Trophoblast cell (in vitro differentiated cells and primary cell): ENCODE data around the gene UBLCP1.
A peak's percentile ranks its signal among the peaks of the same experiment; 100 is the strongest.
"Not testable (repeated sequence)": the region's sequence is repeated elsewhere in the genome, so short reads cannot be mapped to it uniquely, and the experiment has no call there.

ENCODE experiments used
- DNase-seq, 2 donors: peaks; one replicate each; pipeline ENCODE4 v3.0.0-alpha.2; 2016
- H2AFZ ChIP-seq: 2 replicates; pipeline ENCODE4 v1.6.1; 2013; ENCODE audit warnings: low read length, moderate library complexity, mild to moderate bottlenecking; ENCODE audit not compliant: insufficient read depth, poor library complexity
- H2AK5ac ChIP-seq: 2 replicates; pipeline ENCODE4 v1.6.1; 2013; ENCODE audit warnings: mild to moderate bottlenecking, low read length
- H2BK120ac ChIP-seq: 2 replicates; pipeline ENCODE4 v1.6.1; 2013; ENCODE audit warnings: low read length, mild to moderate bottlenecking, moderate library complexity; ENCODE audit not compliant: insufficient read depth, poor library complexity
- H2BK12ac ChIP-seq: 2 replicates; pipeline ENCODE4 v1.6.1; 2013; ENCODE audit warnings: mild to moderate bottlenecking, low read length, moderate library complexity
- H2BK5ac ChIP-seq: 2 replicates; pipeline ENCODE4 v1.6.1; 2013; ENCODE audit warnings: low read length, low read depth, moderate library complexity, mild to moderate bottlenecking; ENCODE audit not compliant: poor library complexity
- H3K14ac ChIP-seq: 2 replicates; pipeline ENCODE4 v1.6.1; 2013; ENCODE audit warnings: mild to moderate bottlenecking, low read length
- H3K18ac ChIP-seq: 2 replicates; pipeline ENCODE4 v1.6.1; 2013; ENCODE audit warnings: mild to moderate bottlenecking, low read length
- H3K23ac ChIP-seq: 2 replicates; pipeline ENCODE4 v1.6.1; 2013; ENCODE audit warnings: low read length
- H3K27ac ChIP-seq: 2 replicates; pipeline ENCODE4 v1.5.1; 2013; ENCODE audit warnings: low read depth, mild to moderate bottlenecking, inconsistent platforms, low read length, moderate library complexity
- H3K27me3 ChIP-seq: 2 replicates; pipeline ENCODE4 v1.6.1; 2013; ENCODE audit warnings: inconsistent platforms, mild to moderate bottlenecking, low read length, moderate library complexity; ENCODE audit not compliant: insufficient read depth
- H3K36me3 ChIP-seq, 2 experiments: 1 replicate in 1 of 2; 2 replicates in 1 of 2; pipeline ENCODE4 v1.6.1; 2013; ENCODE audit warnings: low read length in 2 of 2, mild to moderate bottlenecking in 2 of 2, moderate library complexity in 1 of 2; ENCODE audit not compliant: insufficient read depth in 2 of 2, control insufficient read depth in 1 of 2
- H3K4ac ChIP-seq: 2 replicates; pipeline ENCODE4 v1.6.1; 2013; ENCODE audit warnings: low read depth, mild to moderate bottlenecking, low read length, moderate library complexity
- H3K4me1 ChIP-seq, 2 experiments: 1 replicate in 1 of 2; 2 replicates in 1 of 2; pipeline ENCODE4 v1.6.1; 2013; ENCODE audit warnings: low read length in 2 of 2, mild to moderate bottlenecking in 2 of 2, moderate library complexity in 1 of 2; ENCODE audit not compliant: insufficient read depth in 2 of 2, control insufficient read depth in 1 of 2
- H3K4me2 ChIP-seq: 2 replicates; pipeline ENCODE4 v1.6.1; 2013; ENCODE audit warnings: inconsistent platforms, mild to moderate bottlenecking, low read length, moderate library complexity
- H3K4me3 ChIP-seq: 2 replicates; pipeline ENCODE4 v1.5.1; 2013; ENCODE audit warnings: mild to moderate bottlenecking, low read depth, low read length, inconsistent platforms
- H3K79me1 ChIP-seq: one replicate; pipeline ENCODE4 v1.6.1; 2013; ENCODE audit warnings: low read length
- H3K79me2 ChIP-seq: 2 replicates; pipeline ENCODE4 v1.6.1; 2013; ENCODE audit warnings: low read length, mild to moderate bottlenecking; ENCODE audit not compliant: control insufficient read depth, insufficient read depth, poor library complexity
- H3K9ac ChIP-seq: 2 replicates; pipeline ENCODE4 v1.6.1; 2013; ENCODE audit warnings: mild to moderate bottlenecking, low read length
- H3K9me3 ChIP-seq: 2 replicates; pipeline ENCODE4 v1.6.1; 2013; ENCODE audit warnings: low read depth, mild to moderate bottlenecking, control low read depth, inconsistent platforms, low read length; ENCODE audit not compliant: insufficient read depth
- H4K12ac ChIP-seq: 2 replicates; pipeline ENCODE4 v1.6.1; 2013; ENCODE audit warnings: low read depth, mild to moderate bottlenecking, low read length, moderate library complexity
- H4K8ac ChIP-seq: 2 replicates; pipeline ENCODE4 v1.6.1; 2013; ENCODE audit warnings: low read depth, mild to moderate bottlenecking, low read length, moderate library complexity
- H4K91ac ChIP-seq: one replicate; pipeline ENCODE4 v1.6.1; 2013; ENCODE audit warnings: low read depth, mild to moderate bottlenecking, low read length, moderate library complexity
- WGBS: extraction: QIAGEN DNeasy Blood & Tissue Kit; methylation state at CpG from one replicate; pipeline ENCODE4 v1.1.7; 2013; ENCODE audit warnings: missing lambda C conversion rate; ENCODE audit not compliant: insufficient read length, insufficient coverage; ENCODE audit errors: extremely low coverage; 5-methylcytosine and 5-hydroxymethylcytosine counted together

The UBLCP1 gene

DNA sequence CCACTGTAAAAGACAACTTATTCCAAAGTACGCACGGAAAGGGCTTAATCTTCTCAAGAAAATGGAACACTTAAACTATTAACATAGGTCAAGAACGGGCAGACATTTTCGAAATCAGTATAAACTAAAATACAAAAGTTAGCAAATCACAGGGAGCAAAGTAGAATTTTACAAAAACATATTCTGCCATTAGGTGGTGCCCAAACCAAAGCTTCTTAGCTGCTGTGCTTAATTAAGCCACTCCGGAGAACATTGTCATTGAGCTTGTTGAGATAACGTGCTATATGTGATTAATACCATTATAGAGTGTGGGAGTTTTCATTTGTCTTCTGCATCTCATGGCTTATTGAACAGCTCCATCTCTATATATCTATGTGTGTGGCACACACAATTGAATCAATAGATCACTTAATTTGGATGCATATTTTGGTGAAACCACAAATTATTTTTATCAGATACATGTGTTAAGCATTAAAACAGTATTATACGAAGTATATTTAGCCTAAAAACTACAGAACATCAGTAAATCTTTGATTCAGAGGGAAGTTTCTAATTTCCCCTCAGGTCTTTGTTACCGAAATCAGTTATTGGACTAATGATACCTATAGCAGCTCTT is 23.4 kb downstream of the UBLCP1 start:
- peak; percentile 29 to 74 for DNase-seq
- no CpG with 5 or more reads among the region's 8 CpGs for WGBS
- H4K8ac ChIP-seq: no peak overlapping the region

DNA sequence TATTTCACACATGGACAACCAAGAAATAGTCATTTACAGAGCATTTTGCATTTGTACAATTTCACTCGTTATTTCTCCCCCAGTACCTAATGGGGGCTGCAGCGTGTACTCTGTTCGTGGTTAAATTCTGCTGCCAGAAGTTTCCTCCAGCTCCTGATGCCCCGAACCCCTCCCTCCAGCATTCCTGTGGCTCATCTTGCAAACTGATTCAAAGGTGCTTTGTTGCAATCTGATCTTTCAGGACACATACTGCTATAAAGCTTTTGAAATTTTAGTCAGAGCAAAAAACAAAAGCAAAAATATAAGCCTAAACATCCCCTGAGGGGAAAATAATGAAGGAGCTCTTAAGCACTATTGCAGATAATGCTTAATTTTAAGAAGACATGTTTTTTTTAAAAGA is 27.7 kb downstream of the UBLCP1 start:
- no peaks in the 10 kb centered on the region for H3K79me1 ChIP-seq
- no peak overlapping the region for H4K91ac ChIP-seq
- no peaks in the 10 kb centered on the region for H3K9me3 ChIP-seq
- no peak for DNase-seq
- H3K14ac ChIP-seq: no peak overlapping the region
- H3K4me2 ChIP-seq: no peak overlapping the region
- no peak overlapping the region for H2BK120ac ChIP-seq
- H3K23ac ChIP-seq: no peak overlapping the region
- no peak overlapping the region for H3K18ac ChIP-seq
- H3K4ac ChIP-seq: no peak overlapping the region
- no peak overlapping the region for H2BK12ac ChIP-seq
- H2AFZ ChIP-seq: no peak overlapping the region
- no peak overlapping the region for H2AK5ac ChIP-seq
- no peaks in the 10 kb centered on the region for H3K79me2 ChIP-seq
- H3K36me3 ChIP-seq: no peaks in the 10 kb centered on the region
- no peak overlapping the region for H3K4me3 ChIP-seq
- H2BK5ac ChIP-seq: no peak overlapping the region
- H4K8ac ChIP-seq: no peak overlapping the region
- H3K9ac ChIP-seq: no peak overlapping the region
- WGBS: no CpG with 5 or more reads among the region's 4 CpGs
- no peaks in the 10 kb centered on the region for H3K27me3 ChIP-seq
- no peak overlapping the region for H4K12ac ChIP-seq
- no peaks in the 10 kb centered on the region for H3K4me1 ChIP-seq
- no peak overlapping the region for H3K27ac ChIP-seq

More for the DNA sequence above, 23.4 kb downstream of the UBLCP1 start:
- Histone ChIP-seq H3K14ac (no peak overlapping the region), H3K23ac (no peak overlapping the region), H3K79me1 (no peaks in the 10 kb centered on the region), H3K79me2 (no peaks in the 10 kb centered on the region), H3K27me3 (no peaks in the 10 kb centered on the region), H3K27ac (no peak overlapping the region), H3K4me1 (no peaks in the 10 kb centered on the region), H3K9me3 (no peaks in the 10 kb centered on the region), H3K36me3 (no peaks in the 10 kb centered on the region), H2AFZ (no peak overlapping the region), H4K12ac (no peak overlapping the region), H2BK5ac (no peak overlapping the region), H2BK120ac (no peak overlapping the region), H3K4me3 (no peak overlapping the region), H3K18ac (no peak overlapping the region), H3K4ac (no peak overlapping the region), H2AK5ac (no peak overlapping the region), H4K91ac (no peak overlapping the region), H3K9ac (no peak overlapping the region), H3K4me2 (no peak overlapping the region), H2BK12ac (no peak overlapping the region)

DNA sequence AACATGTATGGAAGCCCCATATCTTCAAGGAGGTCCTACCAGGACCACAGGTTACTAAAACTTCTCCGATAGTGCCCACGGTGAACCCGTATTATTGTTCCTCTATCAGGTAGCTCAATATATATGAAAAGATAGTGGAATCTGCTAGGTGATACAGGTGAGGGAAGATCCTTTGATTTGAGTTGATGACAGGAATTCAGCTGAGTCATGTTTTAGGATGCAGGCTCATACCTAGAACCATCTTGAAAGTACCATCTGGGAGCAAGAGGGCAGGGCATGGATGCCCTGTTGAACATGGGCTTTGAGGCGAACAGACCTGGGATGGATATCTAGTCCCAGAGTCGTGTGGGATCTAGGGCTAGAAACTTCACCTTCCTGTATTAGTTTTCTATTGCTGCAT is 31.8 kb downstream of the UBLCP1 start:
- Histone ChIP-seq H3K4me1 (no peaks in the 10 kb centered on the region), H3K27me3 (no peaks in the 10 kb centered on the region), H3K79me2 (no peaks in the 10 kb centered on the region), H4K91ac (no peak overlapping the region), H3K36me3 (no peaks in the 10 kb centered on the region), H3K14ac (no peak overlapping the region), H3K18ac (no peak overlapping the region), H2BK120ac (no peak overlapping the region), H2AK5ac (no peak overlapping the region), H2BK5ac (no peak overlapping the region), H3K4me2 (no peak overlapping the region), H3K9me3 (peaks cover 5% of the 10 kb centered on the region), H4K12ac (no peak overlapping the region), H3K9ac (no peak overlapping the region), H3K23ac (no peak overlapping the region), H3K4ac (no peak overlapping the region), H3K4me3 (no peak overlapping the region), H3K79me1 (no peaks in the 10 kb centered on the region), H2AFZ (no peak overlapping the region), H2BK12ac (no peak overlapping the region), H3K27ac (no peak overlapping the region), H4K8ac (no peak overlapping the region)
- no peak for DNase-seq
- WGBS: no CpG with 5 or more reads among the region's 5 CpGs

DNA sequence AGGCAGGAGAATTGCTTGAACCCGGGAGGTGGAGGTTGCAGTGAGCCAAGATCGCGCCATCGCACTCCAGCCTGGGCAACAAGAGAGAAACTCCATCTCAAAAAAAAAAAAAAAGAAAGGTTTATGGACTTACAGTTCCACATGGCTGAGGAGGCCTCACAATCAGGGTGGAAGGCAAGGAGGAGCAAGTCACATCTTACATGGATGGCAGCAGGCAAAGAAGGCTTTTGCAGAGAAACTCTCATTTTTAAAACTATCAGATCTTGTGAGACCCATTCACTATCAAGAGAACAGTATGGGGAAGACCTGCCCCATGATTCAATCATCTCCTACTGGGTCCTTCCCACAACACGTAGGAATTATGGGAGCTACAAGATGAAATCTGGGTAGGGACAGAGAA is 34.2 kb downstream of the UBLCP1 start:
- H2AFZ ChIP-seq, H3K27ac ChIP-seq, DNase-seq, H3K18ac ChIP-seq, H3K79me1 ChIP-seq, H3K9ac ChIP-seq, H4K8ac ChIP-seq, H2AK5ac ChIP-seq, H3K14ac ChIP-seq, H2BK12ac ChIP-seq, H3K4ac ChIP-seq, H2BK120ac ChIP-seq, H3K23ac ChIP-seq, H2BK5ac ChIP-seq, H3K4me1 ChIP-seq, H3K79me2 ChIP-seq, H4K12ac ChIP-seq, H3K4me3 ChIP-seq, H3K36me3 ChIP-seq, H3K4me2 ChIP-seq, H4K91ac ChIP-seq, H3K27me3 ChIP-seq, H3K9me3 ChIP-seq: not testable (repeated sequence)
- no CpG with 5 or more reads among the region's 5 CpGs for WGBS
